H1 (cell line): ENCODE measurements around the gene CIAO2B. TPM values are rescaled to one million over a fixed set of nuclear protein-coding genes. Genes with fewer than 3 reads are reported as not detected.

ENCODE experiments used
- CTCF ChIA-PET: fragments of 300-600 bp; sonication (Branson Sonifier 250); formaldehyde crosslinking; loops from one replicate; lab custom pipeline; 2021; ENCODE audit not compliant: partially characterized antibody; lab: Charles Lee
- POLR2A ChIA-PET: fragments of 300-600 bp; sonication (Branson Sonifier 250); formaldehyde crosslinking; loops from one replicate; lab custom pipeline; 2021; ENCODE audit warnings: inconsistent platforms; ENCODE audit not compliant: partially characterized antibody; lab: Charles Lee
- DNase-seq, 2 experiments: peaks; one replicate each; pipeline versions ENCODE4 v3.0.0 to v3.0.0-alpha.2; 2010 to 2022; ENCODE audit warnings: low spot score in 2 of 2, low read depth in 1 of 2, mixed read lengths in 1 of 2
- FAIRE-seq: peaks from 2 replicates; lab custom pipeline; 2011; peaks lifted over from hg19 to GRCh38; lab: Jason Lieb, UNC
- H2AFZ ChIP-seq: 2 replicates; pipeline ENCODE4 v1.8.1; 2012; ENCODE audit warnings: low read length, inconsistent platforms
- H2AK5ac ChIP-seq: 2 replicates; pipeline ENCODE4 v1.6.1; 2013; ENCODE audit warnings: low read depth, low read length
- H2BK120ac ChIP-seq: replicated peaks from 2 replicates; pipeline ENCODE3; 2013; ENCODE audit warnings: low read depth, low read length, inconsistent platforms
- H2BK12ac ChIP-seq: 2 replicates; pipeline ENCODE4 v1.6.1; 2013; ENCODE audit warnings: low read depth, low read length
- H2BK15ac ChIP-seq: 2 replicates; pipeline ENCODE4 v1.6.1; 2013; ENCODE audit warnings: low read length
- H2BK20ac ChIP-seq: 2 replicates; pipeline ENCODE4 v1.6.1; 2013; ENCODE audit warnings: low read length
- H2BK5ac ChIP-seq: 2 replicates; pipeline ENCODE4 v1.6.1; 2013; ENCODE audit warnings: low read depth, low read length
- H3K14ac ChIP-seq: 2 replicates; pipeline ENCODE4 v1.6.1; 2013; ENCODE audit warnings: inconsistent platforms; ENCODE audit not compliant: insufficient read length
- H3K18ac ChIP-seq: 2 replicates; pipeline ENCODE4 v1.6.1; 2013; ENCODE audit warnings: low read length; ENCODE audit errors: extremely low read depth
- H3K23ac ChIP-seq: 2 replicates; pipeline ENCODE4 v1.6.1; 2013; ENCODE audit warnings: inconsistent platforms; ENCODE audit not compliant: insufficient read length
- H3K23me2 ChIP-seq: 2 replicates; pipeline ENCODE4 v1.6.1; 2013; ENCODE audit warnings: low read depth, low read length
- H3K27ac ChIP-seq: 2 replicates; pipeline ENCODE4 v1.6.1; 2011; ENCODE audit warnings: low read depth, low read length, inconsistent platforms
- H3K27me3 ChIP-seq, 4 experiments: replicated peaks in 1 of 4; 1 replicate in 1 of 4; 2 replicates in 3 of 4; pipeline versions ENCODE4 v1.6.1 to v1.8.1; 2011 to 2013; ENCODE audit warnings: low read length in 3 of 4, mild to moderate bottlenecking in 3 of 4, inconsistent platforms in 2 of 4, mixed read lengths in 2 of 4, moderate library complexity in 1 of 4; ENCODE audit not compliant: control insufficient read depth in 3 of 4, insufficient read depth in 3 of 4; ENCODE audit errors: extremely low read depth in 1 of 4
- H3K36me3 ChIP-seq, 4 experiments: 2 replicates each; pipeline versions ENCODE4 v1.6.1 to v1.8.1; 2011 to 2013; ENCODE audit warnings: mild to moderate bottlenecking in 4 of 4, low read length in 3 of 4, moderate library complexity in 2 of 4, control low read depth in 1 of 4, inconsistent platforms in 1 of 4; ENCODE audit not compliant: insufficient read depth in 4 of 4, control insufficient read depth in 2 of 4
- H3K4ac ChIP-seq: replicated peaks from 2 replicates; pipeline ENCODE3; 2013; ENCODE audit warnings: low read length, low read depth, mixed read lengths, inconsistent platforms; ENCODE audit not compliant: insufficient read length
- H3K4me1 ChIP-seq, 4 experiments: replicated peaks in 1 of 4; 1 replicate in 1 of 4; 2 replicates in 3 of 4; pipeline versions ENCODE4 v1.6.1 to v1.8.1; 2011 to 2013; ENCODE audit warnings: low read length in 3 of 4, inconsistent platforms in 2 of 4, mixed read lengths in 1 of 4; ENCODE audit not compliant: insufficient read depth in 4 of 4, control insufficient read depth in 3 of 4
- H3K4me2 ChIP-seq, 2 experiments: 2 replicates each; pipeline versions ENCODE4 v1.6.1 to v1.8.1; 2011 to 2013; ENCODE audit warnings: low read depth in 2 of 2, low read length in 2 of 2, control low read depth in 1 of 2, inconsistent platforms in 1 of 2, mild to moderate bottlenecking in 1 of 2; ENCODE audit not compliant: insufficient read depth in 1 of 2
- H3K4me3 ChIP-seq, 4 experiments: fragments of 200-600, 300-600 bp in 1 of 4; sonication (generic), shearing (Covaris generic), sonication (Bioruptor Twin) in 1 of 4; 2 replicates each; pipeline versions ENCODE4 v1.5.1 to v1.8.1; 2011 to 2016; ENCODE audit warnings: low read length in 4 of 4, low read depth in 3 of 4, control low read depth in 2 of 4, inconsistent platforms in 2 of 4, mild to moderate bottlenecking in 2 of 4, mixed read lengths in 1 of 4, moderate library complexity in 1 of 4; ENCODE audit not compliant: insufficient read depth in 2 of 4; ENCODE audit errors: extremely low read depth in 1 of 4
- H3K56ac ChIP-seq: replicated peaks from 2 replicates; pipeline ENCODE3; 2013; ENCODE audit warnings: low read depth, mild to moderate bottlenecking, mixed read lengths, low read length, inconsistent platforms; ENCODE audit not compliant: insufficient read length
- H3K79me1 ChIP-seq: 2 replicates; pipeline ENCODE4 v1.6.1; 2013; ENCODE audit warnings: low read depth, low read length, control low read depth
- H3K79me2 ChIP-seq, 2 experiments: 2 replicates each; pipeline versions ENCODE4 v1.6.1 to v1.8.1; 2012 to 2013; ENCODE audit warnings: low read length in 2 of 2, mild to moderate bottlenecking in 2 of 2, inconsistent platforms in 1 of 2; ENCODE audit not compliant: insufficient read depth in 2 of 2, control insufficient read depth in 1 of 2
- H3K9ac ChIP-seq, 4 experiments: replicated peaks in 1 of 4; 1 replicate in 1 of 4; 2 replicates in 3 of 4; pipeline versions ENCODE4 v1.6.1 to v1.8.1; 2011 to 2013; ENCODE audit warnings: low read depth in 3 of 4, low read length in 3 of 4, control low read depth in 2 of 4, mild to moderate bottlenecking in 2 of 4, moderate library complexity in 2 of 4, inconsistent platforms in 1 of 4; ENCODE audit errors: extremely low read depth in 1 of 4
- H3K9me3 ChIP-seq, 2 experiments: 2 replicates each; pipeline versions ENCODE4 v1.6.1 to v1.8.1; 2012 to 2013; ENCODE audit warnings: mild to moderate bottlenecking in 2 of 2, moderate library complexity in 2 of 2, control low read depth in 1 of 2, inconsistent platforms in 1 of 2, low read depth in 1 of 2, low read length in 1 of 2, mixed read lengths in 1 of 2; ENCODE audit not compliant: insufficient read depth in 2 of 2
- H4K20me1 ChIP-seq, 2 experiments: replicated peaks in 1 of 2; 2 replicates each; pipeline versions ENCODE3 to v1.8.1; 2011 to 2013; ENCODE audit warnings: inconsistent platforms in 2 of 2, low read length in 2 of 2, mild to moderate bottlenecking in 1 of 2; ENCODE audit not compliant: insufficient read depth in 2 of 2, control insufficient read depth in 1 of 2
- H4K5ac ChIP-seq: 2 replicates; pipeline ENCODE4 v1.6.1; 2013; ENCODE audit warnings: low read length, low read depth, mixed read lengths, inconsistent platforms; ENCODE audit not compliant: insufficient read length
- H4K8ac ChIP-seq: 2 replicates; pipeline ENCODE4 v1.8.0; 2013; ENCODE audit warnings: mild to moderate bottlenecking, moderate library complexity, low read length, inconsistent platforms; ENCODE audit not compliant: insufficient read depth; ENCODE audit errors: extremely low read depth
- H4K91ac ChIP-seq: replicated peaks from 2 replicates; pipeline ENCODE3; 2013; ENCODE audit warnings: low read length, mixed read lengths, inconsistent platforms; ENCODE audit not compliant: insufficient read length
- CBX5 ChIP-seq: fragments of 300-800, 300-1000 bp; sonication (generic); IDR thresholded peaks from 2 replicates; pipeline ENCODE4 v1.7.1; 2016; ENCODE audit warnings: antibody characterized with exemption, low read length, low read depth
- CEBPB ChIP-seq: IDR thresholded peaks from 2 replicates; pipeline ENCODE4 v1.6.1; 2012; ENCODE audit warnings: low read depth, low read length
- GTF2F1 ChIP-seq: IDR thresholded peaks from 2 replicates; pipeline ENCODE4 v1.6.1; 2012; ENCODE audit warnings: low read depth, low read length, improper control_type of control experiment, borderline replicate concordance
- HDAC6 ChIP-seq: IDR thresholded peaks from one replicate; pipeline ENCODE4 v1.7.1; 2012; ENCODE audit warnings: low read depth, mild to moderate bottlenecking, inconsistent platforms, low read length, moderate library complexity
- KDM4A ChIP-seq: IDR thresholded peaks from one replicate; pipeline ENCODE4 v1.7.1; 2012; ENCODE audit warnings: low read depth, mild to moderate bottlenecking, moderate library complexity, low read length, inconsistent platforms; ENCODE audit not compliant: severe bottlenecking
- RAD21 ChIP-seq, 2 experiments: IDR thresholded peaks in 1 of 2; conservative IDR thresholded peaks in 1 of 2; 2 replicates each; pipeline ENCODE4 v1.6.1; 2011; ENCODE audit warnings: low read depth in 2 of 2, low read length in 2 of 2, improper control_type of control experiment in 1 of 2, inconsistent platforms in 1 of 2, mild to moderate bottlenecking in 1 of 2, moderate library complexity in 1 of 2
- SIX5 ChIP-seq: IDR thresholded peaks from 2 replicates; pipeline ENCODE4 v1.6.1; 2011; ENCODE audit warnings: mild to moderate bottlenecking, low read depth, low read length
- SP4 ChIP-seq: IDR thresholded peaks from 2 replicates; pipeline ENCODE4 v1.6.1; 2012; ENCODE audit warnings: low read length, inconsistent platforms
- TEAD4 ChIP-seq: IDR thresholded peaks from 2 replicates; pipeline ENCODE4 v1.6.1; 2012; ENCODE audit warnings: low read depth, low read length, inconsistent platforms, mixed read lengths
- USF2 ChIP-seq: IDR thresholded peaks from 2 replicates; pipeline ENCODE4 v1.6.1; 2011; ENCODE audit warnings: low read length, improper control_type of control experiment
- WGBS, 2 experiments: shearing (Covaris generic) in 1 of 2; methylation state at CpG; one replicate each; pipeline versions ENCODE4 v1.1.6 to v1.1.7; 2013 to 2015; ENCODE audit warnings: low lambda C conversion rate in 2 of 2, mixed read lengths in 2 of 2, inconsistent platforms in 1 of 2, low coverage in 1 of 2, missing lambda C conversion rate in 1 of 2; ENCODE audit not compliant: insufficient replicate concordance in 2 of 2, insufficient coverage in 1 of 2, insufficient read length in 1 of 2; ENCODE audit errors: extremely low coverage in 1 of 2, missing lambda C conversion rate in 1 of 2; 5-methylcytosine and 5-hydroxymethylcytosine counted together
- polyA plus RNA-seq, 7 experiments: library from polyadenylated mRNA; depleted of rRNA in 3 of 7; stranded (reverse) in 5 of 7; unstranded in 2 of 7; fragments of >200 nt in 5 of 7; fragments of 200-250 nt in 2 of 7; gene quantifications; 1 replicate in 5 of 7; 2 replicates in 1 of 7; 4 replicates in 1 of 7; pipeline versions ENCODE4 v1.2.1 to v1.2.3, GENCODE V29; 2011 to 2013; ENCODE audit warnings: missing spikeins in 2 of 7, mixed read lengths in 2 of 7
- total RNA-seq: library from RNA; stranded (reverse); fragmentation: NEBNext Ultra II Directional; extraction: Animal tissue kit (Norgen Biotek cat#: 25700); gene quantifications from 2 replicates; pipeline ENCODE4 v1.2.1, GENCODE V29; 2021

CIAO2B gene
- total and polyA plus RNA-seq, 2 of the 8 experiments (the other 6 are each of a cell fraction or from before 2014, with no cell fraction given): 65.6 to 248 TPM

GRCh38 chr16:66906916-66907836 is 27.0 kb downstream of the CIAO2B start:
- H3K9ac ChIP-seq: no peak overlapping the region
- H2BK5ac ChIP-seq: no peak overlapping the region
- no peaks in the 10 kb centered on the region for H3K9me3 ChIP-seq
- 78% methylated on average over 7 of the region's 7 CpGs; no CpG with 5 or more reads in 1 of the 2 experiments for WGBS, 2 experiments
- H3K23ac ChIP-seq: no peak overlapping the region
- H3K4me1 ChIP-seq: peaks cover 0 to 5% (median 0%) of the 10 kb centered on the region in 4 experiments; a peak in 2 of 7 replicates
- H3K18ac ChIP-seq: no peak overlapping the region
- no peak overlapping the region for H2AK5ac ChIP-seq
- H3K79me2 ChIP-seq: no peaks in the 10 kb centered on the region
- no peak overlapping the region for H2BK15ac ChIP-seq
- no peak overlapping the region for H2AFZ ChIP-seq
- no peaks in the 10 kb centered on the region for H3K23me2 ChIP-seq
- no peak overlapping the region for H3K4me2 ChIP-seq
- CTCF ChIA-PET: interaction anchor here (0.9 to 42.0 kb wide), 3 partner anchors 8 to 77 kb away, joined by 3 to 1009 read pairs (median 1009); partner anchors contain the start of genes CDH16, PDP2 and RRAD
- H2BK20ac ChIP-seq: no peak overlapping the region; the same call in 1 of the 2 replicates
- no peak overlapping the region for H3K4ac ChIP-seq
- H4K20me1 ChIP-seq: no peaks in the 10 kb centered on the region
- no peaks in the 10 kb centered on the region for H3K79me1 ChIP-seq
- H3K36me3 ChIP-seq: no peaks in the 10 kb centered on the region
- no peak for FAIRE-seq
- H3K14ac ChIP-seq: no peak overlapping the region
- POLR2A ChIA-PET: interaction anchor here (0.9 kb wide), 1 partner anchor 21 kb away, joined by 3 read pairs; no protein-coding TSS in a partner anchor
- no peak overlapping the region for H2BK12ac ChIP-seq
- no peak overlapping the region for H4K8ac ChIP-seq
- no peak overlapping the region for H4K91ac ChIP-seq
- H3K27ac ChIP-seq: no peak overlapping the region
- no peak overlapping the region for H2BK120ac ChIP-seq
- H4K5ac ChIP-seq: no peak overlapping the region
- no peak for DNase-seq
- no peak overlapping the region for H3K56ac ChIP-seq
- H3K4me3 ChIP-seq: no peak overlapping the region
- no peaks in the 10 kb centered on the region; a peak in 1 of 7 replicates for H3K27me3 ChIP-seq
- TF ChIP-seq TEAD4: no peak
- TF ChIP-seq RAD21 (IDR thresholded peaks at IDR 0.05 in 1 of 2, conservative IDR thresholded peaks at IDR 0.05 in 1 of 2; ENCODE audit: low read depth in 2 of 2, low read length in 2 of 2): no peak
- no peak for TF ChIP-seq SIX5
- no peak for TF ChIP-seq SP4
- TF ChIP-seq GTF2F1: no peak
- TF ChIP-seq CBX5: no peak
- no peak for TF ChIP-seq KDM4A
- no peak for TF ChIP-seq USF2
- no peak for TF ChIP-seq HDAC6
- no peak for TF ChIP-seq CEBPB
